ENCODE data around the gene CMTM1. TPM values are rescaled to one million over a fixed set of nuclear protein-coding genes. Genes with fewer than 3 reads are reported as not detected.

The CMTM1 gene
- total and polyA plus RNA-seq, 2 experiments from 2014 or later: 1.4 to 1.9 TPM

DNA sequence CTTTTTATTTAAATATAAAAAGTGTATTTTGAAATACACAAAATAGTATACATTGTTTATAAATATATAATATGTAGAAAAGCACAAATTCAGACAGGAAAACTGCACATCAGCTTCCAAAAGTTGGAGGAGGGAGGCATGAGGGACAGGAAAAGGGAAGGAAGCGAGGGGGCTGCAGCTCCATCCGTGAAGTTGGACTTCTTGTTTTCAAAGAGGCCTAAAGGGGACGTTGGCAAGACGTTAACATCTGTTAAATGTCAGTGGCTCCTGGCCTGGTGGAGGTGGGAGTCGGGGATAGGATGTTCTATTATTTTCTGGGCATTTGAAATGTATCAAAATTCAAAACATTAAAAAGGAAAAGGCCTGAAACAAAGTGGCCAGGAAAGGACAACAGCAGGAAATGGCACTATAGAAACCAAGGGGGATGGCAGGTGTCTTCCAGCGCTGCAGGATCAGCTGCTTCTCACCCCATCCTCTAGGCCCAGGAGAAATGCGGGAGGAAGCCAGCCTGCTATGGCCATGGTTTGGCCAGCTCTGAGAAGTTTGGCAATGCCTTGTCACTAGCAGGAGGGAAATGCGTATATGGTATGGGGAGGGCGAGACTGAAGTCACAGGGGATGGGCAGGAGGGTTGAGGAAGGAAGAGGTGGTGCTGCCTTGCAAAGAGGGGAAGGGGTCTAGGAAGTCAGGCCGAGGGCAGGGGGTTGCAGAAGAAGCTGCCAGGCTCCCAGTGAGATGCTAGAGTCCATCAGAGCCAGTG is 19.4 kb downstream of the CMTM1 start:
- H3K9me3 Mint-ChIP-seq: no peaks in the 10 kb centered on the region; the same call in 2 of the 3 replicates
- no peak for TF ChIP-seq CREB1 (CRISPR knock-in tag; IDR thresholded peaks at IDR 0.05; ENCODE audit: low read depth)
- no peak for TF ChIP-seq STAT1 (IDR thresholded peaks at IDR 0.05; ENCODE audit: unreplicated experiment)
- H2AFZ ChIP-seq: no peak overlapping the region

DNA sequence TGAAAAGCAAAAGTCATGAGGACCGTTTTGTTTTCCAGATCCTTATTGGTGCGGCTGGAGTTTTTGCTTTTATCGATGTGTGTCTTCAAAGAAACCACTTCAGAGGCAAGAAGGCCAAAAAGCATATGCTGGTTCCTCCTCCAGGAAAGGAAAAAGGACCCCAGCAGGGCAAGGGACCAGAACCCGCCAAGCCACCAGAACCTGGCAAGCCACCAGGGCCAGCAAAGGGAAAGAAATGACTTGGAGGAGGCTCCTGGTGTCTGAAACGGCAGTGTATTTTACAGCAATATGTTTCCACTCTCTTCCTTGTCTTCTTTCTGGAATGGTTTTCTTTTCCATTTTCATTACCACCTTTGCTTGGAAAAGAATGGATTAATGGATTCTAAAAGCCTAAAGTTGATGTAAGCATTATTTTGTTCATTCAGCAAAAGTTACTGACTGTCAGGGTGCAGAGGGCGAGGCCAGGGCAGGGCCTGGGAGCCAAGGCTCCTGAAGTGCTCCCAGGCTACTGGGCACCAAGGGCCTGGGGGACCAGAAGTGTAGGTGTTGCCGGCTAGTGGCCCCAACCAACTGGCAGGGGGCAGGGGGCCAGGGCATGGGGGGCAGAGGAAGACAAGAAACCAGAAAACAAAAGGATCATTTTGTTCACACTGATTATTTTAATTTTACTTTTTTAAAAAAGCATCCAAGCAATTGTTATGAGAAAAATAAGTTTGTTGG is 21.8 kb downstream of the CMTM1 start:
- H3K4me1 ChIP-seq (ENCODE audit: insufficient read depth): peaks cover 3% of the 10 kb centered on the region; the same call in 1 of the 2 replicates
- H2AFZ ChIP-seq: no peak overlapping the region
- no peak overlapping the region for H3K27ac Mint-ChIP-seq
- H3K4me2 ChIP-seq: no peak overlapping the region
- DNase-seq (ENCODE audit: low spot score): no peak
- no peaks in the 10 kb centered on the region for H4K20me1 ChIP-seq (replicated peaks; ENCODE audit: insufficient read depth)
- H3K9me2 ChIP-seq (ENCODE audit: insufficient read depth): no peaks in the 10 kb centered on the region
- H3K4me3 ChIP-seq: no peak overlapping the region
- no peaks in the 10 kb centered on the region for H3K9me3 Mint-ChIP-seq
- H3K27ac ChIP-seq (ENCODE audit: low read depth): no peak overlapping the region
- H3K79me2 ChIP-seq (replicated peaks; ENCODE audit: insufficient read depth): no peaks in the 10 kb centered on the region
- no peaks in the 10 kb centered on the region for H3K36me3 ChIP-seq (ENCODE audit: insufficient read depth)
- no peaks in the 10 kb centered on the region for H3K36me3 Mint-ChIP-seq (ENCODE audit: low read depth)
- H3K27me3 ChIP-seq (ENCODE audit: insufficient read depth): no peaks in the 10 kb centered on the region
- H3K27me3 Mint-ChIP-seq (ENCODE audit: insufficient read depth, low read depth, poor library complexity): peaks cover 10% of the 10 kb centered on the region
- H3K4me1 Mint-ChIP-seq: peaks cover 26% of the 10 kb centered on the region
- H3K4me3 Mint-ChIP-seq: no peak overlapping the region
- H3F3A ChIP-seq (replicated peaks; ENCODE audit: low read depth): no peaks in the 10 kb centered on the region
- TF ChIP-seq NANOG (IDR thresholded peaks at IDR 0.05; ENCODE audit: borderline replicate concordance) (no peak), EZH2phosphoT487 (IDR thresholded peaks at IDR 0.05; ENCODE audit: unreplicated experiment) (no peak), ZNF331 (CRISPR knock-in tag; IDR thresholded peaks at IDR 0.05; ENCODE audit: low read depth) (no peak), JUNB (IDR thresholded peaks at IDR 0.05; ENCODE audit: unreplicated experiment) (no peak), ZNF114 (CRISPR knock-in tag; IDR thresholded peaks at IDR 0.05) (no peak)
- TF ChIP-seq, protein P1, sequence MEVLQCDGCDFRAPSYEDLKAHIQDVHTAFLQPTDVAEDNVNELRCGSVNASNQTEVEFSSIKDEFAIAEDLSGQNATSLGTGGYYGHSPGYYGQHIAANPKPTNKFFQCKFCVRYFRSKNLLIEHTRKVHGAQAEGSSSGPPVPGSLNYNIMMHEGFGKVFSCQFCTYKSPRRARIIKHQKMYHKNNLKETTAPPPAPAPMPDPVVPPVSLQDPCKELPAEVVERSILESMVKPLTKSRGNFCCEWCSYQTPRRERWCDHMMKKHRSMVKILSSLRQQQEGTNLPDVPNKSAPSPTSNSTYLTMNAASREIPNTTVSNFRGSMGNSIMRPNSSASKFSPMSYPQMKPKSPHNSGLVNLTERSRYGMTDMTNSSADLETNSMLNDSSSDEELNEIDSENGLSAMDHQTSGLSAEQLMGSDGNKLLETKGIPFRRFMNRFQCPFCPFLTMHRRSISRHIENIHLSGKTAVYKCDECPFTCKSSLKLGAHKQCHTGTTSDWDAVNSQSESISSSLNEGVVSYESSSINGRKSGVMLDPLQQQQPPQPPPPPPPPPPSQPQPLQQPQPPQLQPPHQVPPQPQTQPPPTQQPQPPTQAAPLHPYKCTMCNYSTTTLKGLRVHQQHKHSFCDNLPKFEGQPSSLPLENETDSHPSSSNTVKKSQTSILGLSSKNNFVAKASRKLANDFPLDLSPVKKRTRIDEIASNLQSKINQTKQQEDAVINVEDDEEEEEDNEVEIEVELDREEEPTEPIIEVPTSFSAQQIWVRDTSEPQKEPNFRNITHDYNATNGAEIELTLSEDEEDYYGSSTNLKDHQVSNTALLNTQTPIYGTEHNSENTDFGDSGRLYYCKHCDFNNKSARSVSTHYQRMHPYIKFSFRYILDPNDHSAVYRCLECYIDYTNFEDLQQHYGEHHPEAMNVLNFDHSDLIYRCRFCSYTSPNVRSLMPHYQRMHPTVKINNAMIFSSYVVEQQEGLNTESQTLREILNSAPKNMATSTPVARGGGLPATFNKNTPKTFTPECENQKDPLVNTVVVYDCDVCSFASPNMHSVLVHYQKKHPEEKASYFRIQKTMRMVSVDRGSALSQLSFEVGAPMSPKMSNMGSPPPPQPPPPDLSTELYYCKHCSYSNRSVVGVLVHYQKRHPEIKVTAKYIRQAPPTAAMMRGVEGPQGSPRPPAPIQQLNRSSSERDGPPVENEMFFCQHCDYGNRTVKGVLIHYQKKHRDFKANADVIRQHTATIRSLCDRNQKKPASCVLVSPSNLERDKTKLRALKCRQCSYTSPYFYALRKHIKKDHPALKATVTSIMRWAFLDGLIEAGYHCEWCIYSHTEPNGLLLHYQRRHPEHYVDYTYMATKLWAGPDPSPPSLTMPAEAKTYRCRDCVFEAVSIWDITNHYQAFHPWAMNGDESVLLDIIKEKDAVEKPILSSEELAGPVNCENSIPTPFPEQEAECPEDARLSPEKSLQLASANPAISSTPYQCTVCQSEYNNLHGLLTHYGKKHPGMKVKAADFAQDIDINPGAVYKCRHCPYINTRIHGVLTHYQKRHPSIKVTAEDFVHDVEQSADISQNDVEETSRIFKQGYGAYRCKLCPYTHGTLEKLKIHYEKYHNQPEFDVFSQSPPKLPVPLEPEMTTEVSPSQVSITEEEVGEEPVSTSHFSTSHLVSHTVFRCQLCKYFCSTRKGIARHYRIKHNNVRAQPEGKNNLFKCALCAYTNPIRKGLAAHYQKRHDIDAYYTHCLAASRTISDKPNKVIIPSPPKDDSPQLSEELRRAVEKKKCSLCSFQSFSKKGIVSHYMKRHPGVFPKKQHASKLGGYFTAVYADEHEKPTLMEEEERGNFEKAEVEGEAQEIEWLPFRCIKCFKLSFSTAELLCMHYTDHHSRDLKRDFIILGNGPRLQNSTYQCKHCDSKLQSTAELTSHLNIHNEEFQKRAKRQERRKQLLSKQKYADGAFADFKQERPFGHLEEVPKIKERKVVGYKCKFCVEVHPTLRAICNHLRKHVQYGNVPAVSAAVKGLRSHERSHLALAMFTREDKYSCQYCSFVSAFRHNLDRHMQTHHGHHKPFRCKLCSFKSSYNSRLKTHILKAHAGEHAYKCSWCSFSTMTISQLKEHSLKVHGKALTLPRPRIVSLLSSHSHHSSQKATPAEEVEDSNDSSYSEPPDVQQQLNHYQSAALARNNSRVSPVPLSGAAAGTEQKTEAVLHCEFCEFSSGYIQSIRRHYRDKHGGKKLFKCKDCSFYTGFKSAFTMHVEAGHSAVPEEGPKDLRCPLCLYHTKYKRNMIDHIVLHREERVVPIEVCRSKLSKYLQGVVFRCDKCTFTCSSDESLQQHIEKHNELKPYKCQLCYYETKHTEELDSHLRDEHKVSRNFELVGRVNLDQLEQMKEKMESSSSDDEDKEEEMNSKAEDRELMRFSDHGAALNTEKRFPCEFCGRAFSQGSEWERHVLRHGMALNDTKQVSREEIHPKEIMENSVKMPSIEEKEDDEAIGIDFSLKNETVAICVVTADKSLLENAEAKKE (CRISPR knock-in tag; IDR thresholded peaks at IDR 0.05): no peak
- no peak for ATAC-seq

More for the DNA sequence above, 19.4 kb downstream of the CMTM1 start:
- no peaks in the 10 kb centered on the region for H3K9me2 ChIP-seq (ENCODE audit: insufficient read depth)
- no peaks in the 10 kb centered on the region for H3F3A ChIP-seq (replicated peaks; ENCODE audit: low read depth)
- no peak for DNase-seq (ENCODE audit: low spot score)
- H3K27ac ChIP-seq (ENCODE audit: low read depth): no peak overlapping the region
- H3K79me2 ChIP-seq (replicated peaks; ENCODE audit: insufficient read depth): no peaks in the 10 kb centered on the region
- peaks cover 16% of the 10 kb centered on the region for H3K27me3 Mint-ChIP-seq (ENCODE audit: insufficient read depth, low read depth, poor library complexity)
- H3K36me3 Mint-ChIP-seq (ENCODE audit: low read depth): no peaks in the 10 kb centered on the region
- H3K4me2 ChIP-seq: no peak overlapping the region
- peaks cover 11% of the 10 kb centered on the region for H3K4me1 ChIP-seq (ENCODE audit: insufficient read depth)
- H3K27ac Mint-ChIP-seq: no peak overlapping the region
- no peak for ATAC-seq
- H3K36me3 ChIP-seq (ENCODE audit: insufficient read depth): no peaks in the 10 kb centered on the region
- H3K27me3 ChIP-seq (ENCODE audit: insufficient read depth): peaks cover 14% of the 10 kb centered on the region
- no peak overlapping the region for H3K4me3 Mint-ChIP-seq
- peaks cover 28% of the 10 kb centered on the region for H3K4me1 Mint-ChIP-seq
- H3K4me3 ChIP-seq: no peak overlapping the region
- H4K20me1 ChIP-seq (replicated peaks; ENCODE audit: insufficient read depth): no peaks in the 10 kb centered on the region
